Adrenal gland (tissue), 5 donors: ENCODE data around the gene MRPL50.

Source experiments
- CTCF ChIP-seq, 6 experiments: fragments of 450-650 bp in 4 of 6; fragments of 200-600 bp in 2 of 6; sonication (generic) in 1 of 6; IDR thresholded peaks; 1 replicate in 5 of 6; 2 replicates in 1 of 6; pipeline versions ENCODE4 v1.5.1 to v1.8.0; 2016 to 2021; ENCODE audit warnings: antibody characterized with exemption in 6 of 6, mild to moderate bottlenecking in 2 of 6, moderate library complexity in 1 of 6
- POLR2A ChIP-seq, 2 donors: fragments of 450-650 bp; IDR thresholded peaks; one replicate each; pipeline ENCODE4 v1.6.1; 2017; ENCODE audit warnings: antibody characterized with exemption in 2 of 2, mild to moderate bottlenecking in 2 of 2, moderate library complexity in 1 of 2
- donor health status: DM: no; HTN: no; CAD: no.

DNA sequence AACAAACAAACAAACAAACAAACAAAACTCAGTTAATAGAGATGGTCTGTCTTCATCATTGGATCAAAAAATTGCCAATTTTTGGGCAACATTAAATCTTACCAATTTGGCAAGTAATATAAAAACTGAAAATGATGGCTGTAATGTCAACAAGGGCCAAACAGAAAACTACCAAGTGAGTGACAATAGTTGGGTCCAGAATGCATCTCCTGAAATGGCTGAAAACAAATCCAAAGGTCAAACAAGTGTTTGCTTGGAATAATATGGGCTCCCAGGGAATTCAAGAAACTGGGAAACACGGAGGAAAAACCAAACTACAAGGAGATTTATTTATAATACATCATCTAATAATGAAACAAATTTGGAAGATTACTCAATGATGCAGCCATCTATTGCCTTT, 38.7 kb downstream of the MRPL50 start:
- TF ChIP-seq CTCF (IDR thresholded peaks at IDR 0.05) (no peak), POLR2A (IDR thresholded peaks at IDR 0.05) (no peak)
